HUES48 (cell line): ENCODE results near the gene VAV3.
"Not testable (repeated sequence)": the region's sequence is repeated elsewhere in the genome, so short reads cannot be mapped to it uniquely, and the experiment has no call there.

ENCODE experiments used
- H3K27ac ChIP-seq: one replicate; pipeline ENCODE4 v1.7.0; 2013; ENCODE audit warnings: low read depth, low read length, inconsistent platforms
- H3K27me3 ChIP-seq: 2 replicates; pipeline ENCODE4 v1.6.1; 2013; ENCODE audit warnings: mild to moderate bottlenecking, low read length; ENCODE audit not compliant: control insufficient read depth, insufficient read depth
- H3K36me3 ChIP-seq: 2 replicates; pipeline ENCODE4 v1.6.1; 2013; ENCODE audit warnings: low read length; ENCODE audit not compliant: control insufficient read depth, insufficient read depth
- H3K4me1 ChIP-seq: 2 replicates; pipeline ENCODE4 v1.6.1; 2013; ENCODE audit warnings: mild to moderate bottlenecking, low read length; ENCODE audit not compliant: control insufficient read depth, insufficient read depth
- H3K4me3 ChIP-seq: 2 replicates; pipeline ENCODE4 v1.5.1; 2013; ENCODE audit warnings: mild to moderate bottlenecking, low read depth, low read length
- H3K9ac ChIP-seq: 2 replicates; pipeline ENCODE4 v1.6.1; 2013; ENCODE audit warnings: mild to moderate bottlenecking, low read depth, low read length, moderate library complexity
- H3K9me3 ChIP-seq: 2 replicates; pipeline ENCODE4 v1.6.1; 2013; ENCODE audit warnings: low read length; ENCODE audit not compliant: control insufficient read depth, insufficient read depth

The VAV3 gene

GRCh38 chr1:107912656-107913055 is 52.3 kb downstream of the VAV3 start:
- no peak overlapping the region for H3K9ac ChIP-seq
- 0 out of 2 replicates have a peak, but pooled peaks cover 7% of the 10 kb centered on the region for H3K4me1 ChIP-seq
- H3K27ac ChIP-seq = no peak overlapping the region
- no peaks in the 10 kb centered on the region for H3K27me3 ChIP-seq
- H3K36me3 ChIP-seq = no peaks in the 10 kb centered on the region
- no peaks in the 10 kb centered on the region for H3K9me3 ChIP-seq
- no peak overlapping the region for H3K4me3 ChIP-seq

GRCh38 chr1:107900090-107900945 is 64.7 kb downstream of the VAV3 start:
- Histone ChIP-seq H3K4me3 (no peak overlapping the region), H3K9ac (no peak overlapping the region), H3K27me3 (no peaks in the 10 kb centered on the region), H3K4me1 (peaks cover 7% of the 10 kb centered on the region), H3K9me3 (no peaks in the 10 kb centered on the region), H3K36me3 (no peaks in the 10 kb centered on the region), H3K27ac (no peak overlapping the region)

- no peak overlapping the region for H3K4me3 ChIP-seq
- H3K4me1 ChIP-seq = peaks cover 11% of the 10 kb centered on the region
- no peaks in the 10 kb centered on the region for H3K9me3 ChIP-seq
- no peak overlapping the region for H3K27ac ChIP-seq
- H3K9ac ChIP-seq = no peak overlapping the region
- H3K27me3 ChIP-seq = no peaks in the 10 kb centered on the region
- no peaks in the 10 kb centered on the region for H3K36me3 ChIP-seq
Observed at GRCh38 chr1:107899655-107900054, 65.3 kb downstream of the VAV3 start.

- Histone ChIP-seq H3K9me3 (no peaks in the 10 kb centered on the region), H3K4me1 (peaks cover 13% of the 10 kb centered on the region), H3K36me3 (no peaks in the 10 kb centered on the region), H3K9ac (no peak overlapping the region), H3K27me3 (no peaks in the 10 kb centered on the region), H3K27ac (no peak overlapping the region), H3K4me3 (no peak overlapping the region)
Observed at GRCh38 chr1:107897438-107898345, 67.3 kb downstream of the VAV3 start.

- Histone ChIP-seq H3K9ac (no peak overlapping the region), H3K36me3 (no peaks in the 10 kb centered on the region), H3K9me3 (no peaks in the 10 kb centered on the region), H3K4me3 (no peak overlapping the region), H3K27ac (no peak overlapping the region), H3K4me1 (peaks cover 13% of the 10 kb centered on the region), H3K27me3 (no peaks in the 10 kb centered on the region)
Observed at GRCh38 chr1:107896936-107897335, 68.0 kb downstream of the VAV3 start.

GRCh38 chr1:107896401-107896800 is 68.6 kb downstream of the VAV3 start:
- no peaks in the 10 kb centered on the region for H3K36me3 ChIP-seq
- no peaks in the 10 kb centered on the region for H3K9me3 ChIP-seq
- no peak overlapping the region for H3K27ac ChIP-seq
- peaks cover 13% of the 10 kb centered on the region for H3K4me1 ChIP-seq
- H3K9ac ChIP-seq = no peak overlapping the region
- H3K4me3 ChIP-seq = no peak overlapping the region
- no peaks in the 10 kb centered on the region for H3K27me3 ChIP-seq

- H3K4me1 ChIP-seq = peaks cover 13% of the 10 kb centered on the region
Observed at GRCh38 chr1:107895403-107896191, 69.4 kb downstream of the VAV3 start.

GRCh38 chr1:107894605-107895004 is 70.4 kb downstream of the VAV3 start:
- H3K4me1 ChIP-seq = peaks cover 9% of the 10 kb centered on the region
- H3K9me3 ChIP-seq = no peaks in the 10 kb centered on the region
- H3K9ac ChIP-seq = no peak overlapping the region
- no peak overlapping the region for H3K4me3 ChIP-seq
- H3K27me3 ChIP-seq = no peaks in the 10 kb centered on the region
- H3K27ac ChIP-seq = no peak overlapping the region
- no peaks in the 10 kb centered on the region for H3K36me3 ChIP-seq

More at GRCh38 chr1:107895403-107896191, 69.4 kb downstream of the VAV3 start:
- no peak overlapping the region for H3K9ac ChIP-seq
- H3K27ac ChIP-seq = no peak overlapping the region
- H3K4me3 ChIP-seq = no peak overlapping the region
- H3K9me3 ChIP-seq = no peaks in the 10 kb centered on the region
- no peaks in the 10 kb centered on the region for H3K36me3 ChIP-seq
- no peaks in the 10 kb centered on the region for H3K27me3 ChIP-seq

GRCh38 chr1:107893350-107893749 is 71.6 kb downstream of the VAV3 start:
- not testable (repeated sequence) for H3K9ac ChIP-seq, H3K4me1 ChIP-seq, H3K27me3 ChIP-seq, H3K36me3 ChIP-seq, H3K4me3 ChIP-seq, H3K27ac ChIP-seq, H3K9me3 ChIP-seq

- H3K27ac ChIP-seq = no peak overlapping the region
- no peaks in the 10 kb centered on the region for H3K27me3 ChIP-seq
- H3K36me3 ChIP-seq = no peaks in the 10 kb centered on the region
- H3K9ac ChIP-seq = no peak overlapping the region
- H3K9me3 ChIP-seq = no peaks in the 10 kb centered on the region
- H3K4me1 ChIP-seq = 0 out of 2 replicates have a peak, but pooled peaks cover under 1% of the 10 kb centered on the region
- H3K4me3 ChIP-seq = no peak overlapping the region
Observed at GRCh38 chr1:107889524-107889923, 75.5 kb downstream of the VAV3 start.
